ENCODE data around the gene NXPH1.

The NXPH1 gene

GRCh38 chr7:8592167-8592566 lies 158.8 kb downstream of the NXPH1 start:
- no peak for TF ChIP-seq TAF1 (IDR thresholded peaks at IDR 0.05; ENCODE audit: low read depth)
- no peak for TF ChIP-seq RAD21 (IDR thresholded peaks at IDR 0.05; ENCODE audit: low read depth)
- TF ChIP-seq CREB1 (IDR thresholded peaks at IDR 0.05; ENCODE audit: low read depth): no peak
- TF ChIP-seq, protein P1, sequence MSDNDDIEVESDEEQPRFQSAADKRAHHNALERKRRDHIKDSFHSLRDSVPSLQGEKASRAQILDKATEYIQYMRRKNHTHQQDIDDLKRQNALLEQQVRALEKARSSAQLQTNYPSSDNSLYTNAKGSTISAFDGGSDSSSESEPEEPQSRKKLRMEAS (IDR thresholded peaks at IDR 0.05): no peak
- TF ChIP-seq, protein P2, sequence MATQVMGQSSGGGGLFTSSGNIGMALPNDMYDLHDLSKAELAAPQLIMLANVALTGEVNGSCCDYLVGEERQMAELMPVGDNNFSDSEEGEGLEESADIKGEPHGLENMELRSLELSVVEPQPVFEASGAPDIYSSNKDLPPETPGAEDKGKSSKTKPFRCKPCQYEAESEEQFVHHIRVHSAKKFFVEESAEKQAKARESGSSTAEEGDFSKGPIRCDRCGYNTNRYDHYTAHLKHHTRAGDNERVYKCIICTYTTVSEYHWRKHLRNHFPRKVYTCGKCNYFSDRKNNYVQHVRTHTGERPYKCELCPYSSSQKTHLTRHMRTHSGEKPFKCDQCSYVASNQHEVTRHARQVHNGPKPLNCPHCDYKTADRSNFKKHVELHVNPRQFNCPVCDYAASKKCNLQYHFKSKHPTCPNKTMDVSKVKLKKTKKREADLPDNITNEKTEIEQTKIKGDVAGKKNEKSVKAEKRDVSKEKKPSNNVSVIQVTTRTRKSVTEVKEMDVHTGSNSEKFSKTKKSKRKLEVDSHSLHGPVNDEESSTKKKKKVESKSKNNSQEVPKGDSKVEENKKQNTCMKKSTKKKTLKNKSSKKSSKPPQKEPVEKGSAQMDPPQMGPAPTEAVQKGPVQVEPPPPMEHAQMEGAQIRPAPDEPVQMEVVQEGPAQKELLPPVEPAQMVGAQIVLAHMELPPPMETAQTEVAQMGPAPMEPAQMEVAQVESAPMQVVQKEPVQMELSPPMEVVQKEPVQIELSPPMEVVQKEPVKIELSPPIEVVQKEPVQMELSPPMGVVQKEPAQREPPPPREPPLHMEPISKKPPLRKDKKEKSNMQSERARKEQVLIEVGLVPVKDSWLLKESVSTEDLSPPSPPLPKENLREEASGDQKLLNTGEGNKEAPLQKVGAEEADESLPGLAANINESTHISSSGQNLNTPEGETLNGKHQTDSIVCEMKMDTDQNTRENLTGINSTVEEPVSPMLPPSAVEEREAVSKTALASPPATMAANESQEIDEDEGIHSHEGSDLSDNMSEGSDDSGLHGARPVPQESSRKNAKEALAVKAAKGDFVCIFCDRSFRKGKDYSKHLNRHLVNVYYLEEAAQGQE (IDR thresholded peaks at IDR 0.05; ENCODE audit: low read depth): no peak
- no peak for TF ChIP-seq FOXM1 (IDR thresholded peaks at IDR 0.05; ENCODE audit: borderline replicate concordance, low read depth)
- no peak for TF ChIP-seq NFIC (IDR thresholded peaks at IDR 0.05)
- TF ChIP-seq EP300 (IDR thresholded peaks at IDR 0.05; ENCODE audit: borderline replicate concordance): no peak
- no peak for TF ChIP-seq TCF12 (IDR thresholded peaks at IDR 0.05; ENCODE audit: low read depth)
- TF ChIP-seq, protein P3, sequence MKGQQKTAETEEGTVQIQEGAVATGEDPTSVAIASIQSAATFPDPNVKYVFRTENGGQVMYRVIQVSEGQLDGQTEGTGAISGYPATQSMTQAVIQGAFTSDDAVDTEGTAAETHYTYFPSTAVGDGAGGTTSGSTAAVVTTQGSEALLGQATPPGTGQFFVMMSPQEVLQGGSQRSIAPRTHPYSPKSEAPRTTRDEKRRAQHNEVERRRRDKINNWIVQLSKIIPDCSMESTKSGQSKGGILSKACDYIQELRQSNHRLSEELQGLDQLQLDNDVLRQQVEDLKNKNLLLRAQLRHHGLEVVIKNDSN (IDR thresholded peaks at IDR 0.05): no peak

- TF ChIP-seq TCF12 (IDR thresholded peaks at IDR 0.05; ENCODE audit: low read depth): no peak
Observed at GRCh38 chr7:8594115-8594514, 160.7 kb downstream of the NXPH1 start.

GRCh38 chr7:8597565-8597964 lies 164.2 kb downstream of the NXPH1 start:
- TF ChIP-seq CEBPB (IDR thresholded peaks at IDR 0.05): peak; percentile 22; the same call in 1 of the 2 replicates
- no peak for TF ChIP-seq EGR1 (IDR thresholded peaks at IDR 0.05)
- TF ChIP-seq RAD21 (IDR thresholded peaks at IDR 0.05; ENCODE audit: low read depth): no peak

GRCh38 chr7:8601121-8601520 lies 167.7 kb downstream of the NXPH1 start:
- TF ChIP-seq TCF12 (IDR thresholded peaks at IDR 0.05; ENCODE audit: low read depth) (no peak), FOXM1 (IDR thresholded peaks at IDR 0.05; ENCODE audit: borderline replicate concordance, low read depth) (no peak), RAD21 (IDR thresholded peaks at IDR 0.05; ENCODE audit: low read depth) (no peak), TEAD4 (IDR thresholded peaks at IDR 0.05) (no peak), CREB1 (IDR thresholded peaks at IDR 0.05; ENCODE audit: low read depth) (no peak), YY1 (IDR thresholded peaks at IDR 0.05; ENCODE audit: low read depth) (no peak), EGR1 (IDR thresholded peaks at IDR 0.05) (no peak), TAF1 (IDR thresholded peaks at IDR 0.05; ENCODE audit: low read depth) (no peak), EP300 (IDR thresholded peaks at IDR 0.05; ENCODE audit: borderline replicate concordance) (no peak), CEBPB (IDR thresholded peaks at IDR 0.05) (no peak), ZBTB7A (IDR thresholded peaks at IDR 0.05; ENCODE audit: low read depth) (no peak), NFIC (IDR thresholded peaks at IDR 0.05) (no peak)
- TF ChIP-seq, protein P1 (IDR thresholded peaks at IDR 0.05): no peak
- TF ChIP-seq, protein P3 (IDR thresholded peaks at IDR 0.05): no peak
- TF ChIP-seq, protein P2 (IDR thresholded peaks at IDR 0.05; ENCODE audit: low read depth): no peak

DNA sequence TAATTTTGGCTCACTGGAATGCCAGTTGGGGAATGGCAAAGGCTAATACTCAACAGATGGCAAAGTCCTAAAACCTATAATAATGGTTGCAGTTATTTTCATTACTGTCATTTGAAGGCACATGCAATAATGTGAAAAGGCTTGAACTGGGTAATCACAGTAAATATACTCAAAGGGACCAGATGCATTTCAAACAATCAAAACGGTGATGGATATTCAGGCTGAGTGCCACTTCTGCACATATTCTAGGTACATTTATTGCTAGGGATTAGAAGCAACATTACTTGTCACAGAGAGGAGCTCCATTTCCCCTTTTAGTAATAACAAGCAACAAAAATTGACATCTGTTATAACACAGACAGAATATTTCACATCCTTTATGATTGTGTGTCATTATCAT lies 171.8 kb downstream of the NXPH1 start:
- TF ChIP-seq TEAD4 (IDR thresholded peaks at IDR 0.05): no peak
- TF ChIP-seq CREB1 (IDR thresholded peaks at IDR 0.05; ENCODE audit: low read depth): no peak
- no peak for TF ChIP-seq TCF12 (IDR thresholded peaks at IDR 0.05; ENCODE audit: low read depth)
- no peak for TF ChIP-seq CEBPB (IDR thresholded peaks at IDR 0.05)
- TF ChIP-seq, protein P3 (IDR thresholded peaks at IDR 0.05): no peak
- no peak for TF ChIP-seq RAD21 (IDR thresholded peaks at IDR 0.05; ENCODE audit: low read depth)
- no peak for TF ChIP-seq EP300 (IDR thresholded peaks at IDR 0.05; ENCODE audit: borderline replicate concordance)
- no peak for TF ChIP-seq TAF1 (IDR thresholded peaks at IDR 0.05; ENCODE audit: low read depth)
- no peak for TF ChIP-seq EGR1 (IDR thresholded peaks at IDR 0.05)
- TF ChIP-seq NFIC (IDR thresholded peaks at IDR 0.05): no peak
- TF ChIP-seq, protein P2 (IDR thresholded peaks at IDR 0.05; ENCODE audit: low read depth): no peak
- TF ChIP-seq FOXM1 (IDR thresholded peaks at IDR 0.05; ENCODE audit: borderline replicate concordance, low read depth): no peak
- TF ChIP-seq ZBTB7A (IDR thresholded peaks at IDR 0.05; ENCODE audit: low read depth): no peak
- TF ChIP-seq, protein P1 (IDR thresholded peaks at IDR 0.05): no peak
